Endodermal cell (in vitro differentiated cells): Measurements from ENCODE around the gene USP48. TPM values are rescaled to one million over a fixed set of nuclear protein-coding genes. Genes with fewer than 3 reads are reported as not detected.

Experiments
- DNase-seq: peaks from one replicate; pipeline ENCODE4 v3.0.0-alpha.2; 2017
- H3K27ac ChIP-seq: 2 replicates; pipeline ENCODE4 v1.5.1; 2013; ENCODE audit warnings: mild to moderate bottlenecking, low read depth, low read length, moderate library complexity
- H3K27me3 ChIP-seq: 2 replicates; pipeline ENCODE4 v1.6.1; 2013; ENCODE audit warnings: mild to moderate bottlenecking, low read length, moderate library complexity; ENCODE audit not compliant: insufficient read depth, control insufficient read depth, poor library complexity, severe bottlenecking
- H3K36me3 ChIP-seq: 2 replicates; pipeline ENCODE4 v1.7.0; 2013; ENCODE audit warnings: mild to moderate bottlenecking, low read length, moderate library complexity; ENCODE audit not compliant: control insufficient read depth, insufficient read depth
- H3K4me1 ChIP-seq: one replicate; pipeline ENCODE4 v1.7.0; 2013; ENCODE audit warnings: low read length; ENCODE audit not compliant: control insufficient read depth, insufficient read depth
- H3K4me3 ChIP-seq: 2 replicates; pipeline ENCODE4 v1.5.1; 2013; ENCODE audit warnings: mild to moderate bottlenecking, low read length, moderate library complexity
- H3K9ac ChIP-seq: 2 replicates; pipeline ENCODE4 v1.6.1; 2013; ENCODE audit warnings: mild to moderate bottlenecking, low read length, moderate library complexity; ENCODE audit not compliant: poor library complexity, severe bottlenecking; ENCODE audit errors: extremely low read depth
- H3K9me3 ChIP-seq: 2 replicates; pipeline ENCODE4 v1.6.1; 2013; ENCODE audit warnings: mild to moderate bottlenecking, low read length, moderate library complexity; ENCODE audit not compliant: control insufficient read depth
- H3K27ac Mint-ChIP-seq: 2 replicates; pipeline ENCODE4 v1.8.0; 2020; ENCODE audit warnings: mixed read lengths
- H3K27me3 Mint-ChIP-seq: 2 replicates; pipeline ENCODE4 v1.8.0; 2021; ENCODE audit warnings: mild to moderate bottlenecking, mixed read lengths; ENCODE audit not compliant: insufficient read depth
- H3K36me3 Mint-ChIP-seq: 2 replicates; pipeline ENCODE4 v1.8.0; 2020; ENCODE audit warnings: low read depth, mixed read lengths
- H3K4me1 Mint-ChIP-seq: 2 replicates; pipeline ENCODE4 v1.8.0; 2020; ENCODE audit warnings: mixed read lengths
- H3K4me3 Mint-ChIP-seq: 2 replicates; pipeline ENCODE4 v1.8.0; 2020; ENCODE audit warnings: mild to moderate bottlenecking, moderate library complexity, mixed read lengths
- H3K9me3 Mint-ChIP-seq: 2 replicates; pipeline ENCODE4 v1.8.0; 2020; ENCODE audit warnings: mild to moderate bottlenecking, mixed read lengths
- WGBS, 2 experiments: methylation state at CpG; one replicate each; pipeline versions ENCODE4 v1.1.5 to v1.1.7; 2013; ENCODE audit warnings: missing lambda C conversion rate in 2 of 2, mixed read lengths in 1 of 2; ENCODE audit not compliant: insufficient coverage in 1 of 2, insufficient read length in 1 of 2; 5-methylcytosine and 5-hydroxymethylcytosine counted together
- total RNA-seq, 2 donors: library from RNA; stranded (reverse); fragmentation: NEBNext Ultra II Directional in 1 of 2; extraction: Animal tissue kit (Norgen Biotek cat#: 25700) in 1 of 2; gene quantifications; 2 replicates in 1 of 2; 3 replicates in 1 of 2; pipeline ENCODE4 v1.2.1, GENCODE V29; 2021
- TF ChIP-seq, protein P1 (sequence below): fragments of 200-600 bp; sonication (generic); conservative IDR thresholded peaks from 2 replicates; pipeline ENCODE4 v1.5.0; 2021; ENCODE audit warnings: antibody characterized with exemption, mild to moderate bottlenecking

The USP48 gene
- total RNA-seq, 2 donors from 2014 or later: 73.8 to 78.6 TPM

DNA sequence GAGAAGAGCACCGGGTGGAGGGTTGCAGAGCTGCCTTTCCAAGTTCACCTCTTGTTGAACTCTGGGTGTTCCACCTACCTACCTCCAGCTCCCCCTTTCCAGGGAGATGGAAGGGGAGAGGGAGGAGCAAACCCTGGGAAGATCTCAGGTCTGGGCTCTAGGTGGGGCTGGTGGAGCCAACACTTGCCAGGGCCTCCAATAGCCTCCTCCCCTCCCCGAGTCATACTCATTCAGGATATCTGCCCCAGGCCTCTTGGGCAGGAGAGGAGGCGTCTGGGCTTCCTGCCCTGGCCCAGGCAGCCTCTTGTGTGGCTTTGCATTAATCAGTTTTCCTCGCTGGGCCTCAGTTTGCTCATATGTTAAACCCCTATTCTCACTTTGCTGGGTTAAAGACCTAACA is 127.2 kb downstream of the USP48 start:
- H3K4me3 ChIP-seq: no peak overlapping the region
- H3K4me1 ChIP-seq: peaks cover 4% of the 10 kb centered on the region
- Mint-ChIP-seq H3K27ac (no peak overlapping the region), H3K4me3 (no peak overlapping the region), H3K36me3 (no peaks in the 10 kb centered on the region), H3K9me3 (no peaks in the 10 kb centered on the region), H3K27me3 (peaks cover 32% of the 10 kb centered on the region), H3K4me1 (peaks cover 4% of the 10 kb centered on the region)
- TF ChIP-seq, protein P1, sequence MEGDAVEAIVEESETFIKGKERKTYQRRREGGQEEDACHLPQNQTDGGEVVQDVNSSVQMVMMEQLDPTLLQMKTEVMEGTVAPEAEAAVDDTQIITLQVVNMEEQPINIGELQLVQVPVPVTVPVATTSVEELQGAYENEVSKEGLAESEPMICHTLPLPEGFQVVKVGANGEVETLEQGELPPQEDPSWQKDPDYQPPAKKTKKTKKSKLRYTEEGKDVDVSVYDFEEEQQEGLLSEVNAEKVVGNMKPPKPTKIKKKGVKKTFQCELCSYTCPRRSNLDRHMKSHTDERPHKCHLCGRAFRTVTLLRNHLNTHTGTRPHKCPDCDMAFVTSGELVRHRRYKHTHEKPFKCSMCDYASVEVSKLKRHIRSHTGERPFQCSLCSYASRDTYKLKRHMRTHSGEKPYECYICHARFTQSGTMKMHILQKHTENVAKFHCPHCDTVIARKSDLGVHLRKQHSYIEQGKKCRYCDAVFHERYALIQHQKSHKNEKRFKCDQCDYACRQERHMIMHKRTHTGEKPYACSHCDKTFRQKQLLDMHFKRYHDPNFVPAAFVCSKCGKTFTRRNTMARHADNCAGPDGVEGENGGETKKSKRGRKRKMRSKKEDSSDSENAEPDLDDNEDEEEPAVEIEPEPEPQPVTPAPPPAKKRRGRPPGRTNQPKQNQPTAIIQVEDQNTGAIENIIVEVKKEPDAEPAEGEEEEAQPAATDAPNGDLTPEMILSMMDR: peak; percentile 60
- WGBS, 2 experiments: 61% methylated on average over 4 of the region's 4 CpGs; no CpG with 5 or more reads in 1 of the 2 experiments
- H3K27me3 ChIP-seq: peaks cover 21% of the 10 kb centered on the region
- H3K9me3 ChIP-seq: no peaks in the 10 kb centered on the region
- no peak overlapping the region for H3K9ac ChIP-seq
- no peak overlapping the region for H3K27ac ChIP-seq
- DNase-seq: peak; percentile 89
- no peaks in the 10 kb centered on the region for H3K36me3 ChIP-seq

DNA sequence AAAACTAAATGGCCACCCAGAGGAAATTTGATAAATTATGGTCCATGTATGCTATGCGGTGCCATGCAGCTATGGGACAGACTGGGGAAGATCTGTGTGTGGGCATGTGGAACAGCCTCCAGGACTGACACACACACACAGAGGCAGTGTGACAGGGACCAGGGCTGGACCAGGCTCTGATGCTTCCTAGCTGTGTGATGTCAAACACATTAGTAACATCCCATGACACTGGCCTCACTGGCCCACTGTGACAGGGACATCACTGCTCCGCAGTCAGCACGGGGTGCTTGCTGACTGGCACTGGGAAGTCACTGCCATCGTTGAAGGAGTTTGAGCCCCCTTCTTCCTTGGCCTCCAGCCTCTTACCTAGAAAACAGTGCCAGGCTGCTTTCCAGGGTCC is 127.7 kb downstream of the USP48 start:
- 89 to 90% methylated on average over 4 of the region's 4 CpGs for WGBS, 2 experiments
- Histone ChIP-seq H3K36me3 (no peaks in the 10 kb centered on the region), H3K9ac (no peak overlapping the region), H3K9me3 (no peaks in the 10 kb centered on the region), H3K27me3 (peaks cover 17% of the 10 kb centered on the region), H3K4me1 (peaks cover 4% of the 10 kb centered on the region), H3K4me3 (no peak overlapping the region), H3K27ac (no peak overlapping the region)
- H3K4me3 Mint-ChIP-seq: no peak overlapping the region
- H3K9me3 Mint-ChIP-seq: no peaks in the 10 kb centered on the region
- H3K27me3 Mint-ChIP-seq: peaks cover 27% of the 10 kb centered on the region
- H3K4me1 Mint-ChIP-seq: peaks cover 4% of the 10 kb centered on the region
- TF ChIP-seq, protein P1: no peak
- no peak for DNase-seq
- no peak overlapping the region for H3K27ac Mint-ChIP-seq
- no peaks in the 10 kb centered on the region for H3K36me3 Mint-ChIP-seq

DNA sequence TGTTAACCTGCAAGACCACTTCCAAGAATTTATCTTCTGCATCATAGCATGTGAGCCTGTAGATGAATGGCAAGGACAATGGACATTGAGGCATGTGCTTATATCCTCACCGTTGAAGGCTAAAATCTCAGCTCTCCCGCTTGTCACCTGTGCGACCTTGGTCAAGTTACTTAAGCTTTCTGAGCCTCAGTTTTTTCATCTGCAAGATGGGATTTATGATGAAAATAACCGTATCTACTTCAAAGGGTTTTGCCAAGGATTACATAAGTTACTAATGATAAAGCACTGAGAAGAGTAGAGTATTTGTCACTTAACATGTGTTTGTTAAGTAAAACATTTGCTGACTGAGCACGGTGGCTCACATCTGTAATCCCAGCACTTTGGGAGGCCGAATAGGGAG is 128.7 kb downstream of the USP48 start:
- H3K4me1 Mint-ChIP-seq: peaks cover 4% of the 10 kb centered on the region
- Histone ChIP-seq H3K9me3 (no peaks in the 10 kb centered on the region), H3K27me3 (peaks cover 8% of the 10 kb centered on the region), H3K36me3 (no peaks in the 10 kb centered on the region), H3K4me3 (no peak overlapping the region), H3K27ac (no peak overlapping the region), H3K4me1 (peaks cover 4% of the 10 kb centered on the region), H3K9ac (no peak overlapping the region)
- DNase-seq: no peak
- H3K9me3 Mint-ChIP-seq: no peaks in the 10 kb centered on the region
- no peaks in the 10 kb centered on the region for H3K36me3 Mint-ChIP-seq
- WGBS, 2 experiments: 89 to 91% methylated on average over 6 of the region's 6 CpGs
- peaks cover 20% of the 10 kb centered on the region for H3K27me3 Mint-ChIP-seq
- no peak overlapping the region for H3K27ac Mint-ChIP-seq
- no peak overlapping the region for H3K4me3 Mint-ChIP-seq
- TF ChIP-seq, protein P1: no peak
